RWPE1 (cell line): ENCODE measurements around the gene EFL1.
"Not testable (repeated sequence)": the region's sequence is repeated elsewhere in the genome, so short reads cannot be mapped to it uniquely, and the experiment has no call there.

Experiments used
- CTCF ChIA-PET: fragments of 350-600 bp; sonication (Branson Sonifier 250); formaldehyde crosslinking; extraction: SDS; loops from one replicate; lab custom pipeline; 2021; lab: Yijun Ruan, JAX
- POLR2A ChIA-PET: fragments of 400-600 bp; formaldehyde crosslinking; extraction: SDS; loops from one replicate; lab custom pipeline; 2020; ENCODE audit warnings: antibody characterized with exemption; ENCODE audit not compliant: low non-redundant PET; lab: Yijun Ruan, JAX
- DNase-seq: peaks from one replicate; pipeline ENCODE4 v3.0.0; 2012; ENCODE audit warnings: low spot score
- H3K27ac ChIP-seq: fragments of 450-650 bp; 2 replicates; pipeline ENCODE4 v1.5.1; 2017
- CTCF ChIP-seq: fragments of 450-650 bp; conservative IDR thresholded peaks from 2 replicates; pipeline ENCODE4 v1.5.1; 2017; ENCODE audit warnings: low read depth, mild to moderate bottlenecking

EFL1 gene

DNA sequence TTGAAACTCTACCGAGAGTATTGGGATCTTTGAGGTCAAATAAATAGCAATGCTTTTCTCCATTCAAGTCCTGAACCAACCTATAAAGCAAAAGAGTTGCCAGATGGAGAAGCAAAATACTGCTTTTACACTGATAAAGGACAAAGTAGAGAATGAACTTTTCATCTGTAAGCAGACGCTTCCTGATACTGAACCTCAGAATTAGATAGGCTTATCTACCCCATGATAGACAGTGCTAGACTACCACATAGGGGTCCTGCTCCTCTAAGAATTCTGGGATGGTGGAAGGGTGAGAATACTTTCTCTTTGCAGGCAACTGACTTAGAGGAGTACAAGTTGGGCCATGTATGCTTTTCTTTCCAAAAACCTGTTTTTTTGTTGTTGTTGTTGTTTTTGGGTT is 9.6 kb upstream of the EFL1 start:
- TF ChIP-seq CTCF, result no peak
- CTCF ChIA-PET, result no interaction called here
- POLR2A ChIA-PET, result no interaction called here
- no peak for DNase-seq
- H3K27ac ChIP-seq, result no peak overlapping the region

- H3K27ac ChIP-seq, POLR2A ChIA-PET: not testable (repeated sequence)
- peak; percentile 59 for DNase-seq
- CTCF ChIA-PET, result interaction anchor here (0.6 kb wide), 1 partner anchor 297 kb away, joined by 3 read pairs; no protein-coding TSS in a partner anchor
These were observed 5.9 kb upstream of the EFL1 start for GRCh38 chr15:82268454-82268853.

DNA sequence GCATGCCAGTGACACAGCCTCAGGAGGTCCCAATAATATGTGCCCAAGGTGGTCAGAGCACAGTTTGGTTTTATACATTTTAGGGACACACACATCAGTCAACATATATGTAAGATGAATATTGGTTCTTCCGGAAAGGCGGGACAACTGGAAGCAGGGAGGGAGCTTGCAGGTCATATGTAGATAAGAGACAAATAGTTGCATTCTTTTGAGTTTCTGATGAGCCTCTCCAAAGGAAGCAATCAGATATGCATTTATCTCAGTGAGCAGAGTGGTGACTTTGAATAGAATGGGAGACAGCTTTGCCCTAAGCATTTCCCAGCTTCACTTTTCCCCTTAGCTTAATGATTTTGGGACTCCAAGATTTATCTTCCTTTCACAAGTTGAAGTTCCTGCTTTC is 4.6 kb upstream of the EFL1 start:
- POLR2A ChIA-PET, result not testable (repeated sequence)

GRCh38 chr15:82263350-82263749 is 816 bp upstream of the EFL1 start:
- peak overlapping the region; percentile 90 for H3K27ac ChIP-seq
- peak; percentile 23 for DNase-seq
- ChIA-PET POLR2A (no interaction called here), CTCF (no interaction called here)
- no peak for TF ChIP-seq CTCF

More for the DNA sequence above, 4.6 kb upstream of the EFL1 start:
- DNase-seq, H3K27ac ChIP-seq: not testable (repeated sequence)
- CTCF ChIA-PET, result interaction anchor here (0.7 kb wide), 1 partner anchor 609 kb away, joined by 3 read pairs; no protein-coding TSS in a partner anchor

- POLR2A ChIA-PET, CTCF ChIA-PET: not testable (repeated sequence)
- peak; percentile 70 for DNase-seq
- H3K27ac ChIP-seq, result peak overlapping the region; percentile 90
These were observed 740 bp downstream of the EFL1 start for GRCh38 chr15:82261566-82262421.

DNA sequence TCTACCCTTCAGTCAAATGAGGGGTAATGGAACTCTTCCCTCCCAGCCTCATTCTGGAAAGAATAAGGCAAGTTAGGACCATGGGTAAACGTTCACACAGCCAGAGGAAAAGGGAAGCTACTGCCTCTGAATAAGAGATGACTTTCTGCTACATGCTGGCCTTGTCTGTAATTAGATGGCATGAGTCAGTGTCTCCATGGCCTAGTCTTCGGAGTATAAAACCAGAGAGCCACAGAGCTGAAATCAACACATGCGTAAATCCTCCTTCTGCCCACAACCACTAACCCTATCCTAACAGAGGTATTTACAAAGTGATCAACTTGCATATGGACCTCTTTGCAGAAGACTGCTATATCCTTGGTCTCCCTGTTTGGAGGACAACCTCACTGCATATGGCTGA is 14.3 kb downstream of the EFL1 start:
- POLR2A ChIA-PET, CTCF ChIA-PET, H3K27ac ChIP-seq, DNase-seq: not testable (repeated sequence)

DNA sequence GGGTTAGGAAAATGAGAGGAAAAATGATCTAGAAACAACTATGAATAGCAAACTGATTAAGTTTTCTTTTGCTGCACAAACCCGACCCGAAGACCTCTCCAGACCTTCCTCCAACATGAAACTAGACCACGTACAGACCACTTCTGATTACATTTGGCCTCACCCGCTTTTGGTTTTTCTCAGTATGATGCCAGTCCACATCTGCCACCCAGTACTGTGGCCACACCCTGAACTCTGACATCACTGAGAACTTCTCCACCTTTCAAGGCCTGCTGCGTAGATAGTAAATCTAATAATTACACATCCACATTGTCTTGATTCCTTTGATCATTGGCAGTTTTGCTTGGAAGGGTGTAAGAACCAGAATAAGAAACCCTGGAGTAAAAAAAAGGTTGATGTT is 16.6 kb downstream of the EFL1 start:
- H3K27ac ChIP-seq, POLR2A ChIA-PET, DNase-seq: not testable (repeated sequence)
- CTCF ChIA-PET, result interaction anchor here (0.6 kb wide), 1 partner anchor 9 kb away, joined by 4 read pairs; no protein-coding TSS in a partner anchor

DNA sequence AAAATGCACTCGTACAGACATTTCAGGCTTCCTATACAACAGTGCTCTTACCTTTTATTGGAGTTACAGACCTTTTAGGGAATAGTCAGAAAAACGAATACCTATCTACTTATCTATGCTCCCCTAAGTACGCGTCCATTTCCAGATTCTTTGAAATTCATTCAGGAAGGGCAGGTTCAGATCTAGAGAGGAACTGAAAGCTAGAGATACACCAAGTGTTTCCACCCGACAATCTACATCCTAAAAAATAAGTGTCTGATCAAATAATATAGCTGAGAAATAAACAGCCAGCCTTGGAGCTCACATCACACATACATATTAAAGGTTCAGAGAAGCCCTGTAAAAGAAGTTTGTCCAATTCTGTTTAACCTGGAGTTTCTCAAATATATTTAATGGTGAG is 18.9 kb downstream of the EFL1 start:
- POLR2A ChIA-PET, CTCF ChIA-PET, H3K27ac ChIP-seq, DNase-seq: not testable (repeated sequence)

DNA sequence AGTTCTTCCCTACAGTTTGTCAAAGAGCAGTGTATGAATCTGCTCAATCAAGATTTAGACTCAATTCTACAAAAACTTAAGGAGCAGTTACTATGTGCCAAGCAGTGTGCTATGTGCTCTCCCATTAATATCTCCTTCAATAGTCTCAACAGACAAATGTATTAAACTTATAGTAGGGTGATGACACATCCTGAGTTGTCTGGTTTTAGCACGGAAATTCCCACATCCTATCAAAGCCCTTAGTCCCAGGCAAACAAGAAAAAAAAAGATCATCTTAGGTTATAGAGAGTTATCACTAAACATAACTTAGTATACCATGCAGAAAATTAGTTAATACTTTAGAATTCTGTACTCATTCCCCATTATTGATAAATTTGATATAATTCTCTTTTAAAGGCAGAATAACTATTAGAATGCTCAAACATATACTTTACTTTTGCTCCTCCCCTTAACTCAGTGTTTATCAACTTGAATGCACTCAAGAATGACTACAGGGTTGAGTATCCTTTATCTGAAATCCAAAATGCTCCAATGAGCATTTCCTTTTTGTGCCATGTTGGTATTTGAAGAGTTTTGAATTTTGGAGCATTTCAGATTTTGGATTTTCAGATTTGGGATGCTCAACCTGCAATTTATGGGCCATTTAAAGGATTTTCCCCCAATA is 20.6 kb downstream of the EFL1 start:
- H3K27ac ChIP-seq, CTCF ChIA-PET, POLR2A ChIA-PET: not testable (repeated sequence)
- DNase-seq, result peak; percentile 12

GRCh38 chr15:82239685-82240391 is 22.7 kb downstream of the EFL1 start:
- H3K27ac ChIP-seq, result no peak overlapping the region
- POLR2A ChIA-PET, result no interaction called here
- CTCF ChIA-PET, result no interaction called here
- TF ChIP-seq CTCF, result no peak
- no peak for DNase-seq

GRCh38 chr15:82237944-82238534 is 24.5 kb downstream of the EFL1 start:
- CTCF ChIA-PET, result interaction anchor here (0.6 kb wide), 1 partner anchor 1236 kb away, joined by 3 read pairs; no protein-coding TSS in a partner anchor
- H3K27ac ChIP-seq, POLR2A ChIA-PET, DNase-seq: not testable (repeated sequence)
